Measurements from ENCODE around the gene IRF1. TPM values are rescaled to one million over a fixed set of nuclear protein-coding genes. Genes with fewer than 3 reads are reported as not detected.

The IRF1 gene
- total RNA-seq, 2 donors from 2014 or later = 5.6 to 7.3 TPM

- H3K4me1 ChIP-seq (ENCODE audit: control insufficient read depth, insufficient read depth, low read length) = peaks cover 4% of the 10 kb centered on the region
- no peak overlapping the region for H3K9ac ChIP-seq (ENCODE audit: extremely low read depth, low read length, poor library complexity, severe bottlenecking)
- no peaks in the 10 kb centered on the region for H3K27me3 ChIP-seq (ENCODE audit: control insufficient read depth, insufficient read depth, low read length, poor library complexity, severe bottlenecking)
- H3K4me3 ChIP-seq (ENCODE audit: low read length) = no peak overlapping the region
- H3K4me1 Mint-ChIP-seq = peaks cover 23% of the 10 kb centered on the region
- no peak overlapping the region for H3K27ac ChIP-seq (ENCODE audit: low read depth, low read length)
- no peaks in the 10 kb centered on the region for H3K27me3 Mint-ChIP-seq (ENCODE audit: insufficient read depth)
- peak; percentile 83 for DNase-seq
- H3K36me3 Mint-ChIP-seq (ENCODE audit: low read depth) = no peaks in the 10 kb centered on the region
- no peak for TF ChIP-seq CTCF (conservative IDR thresholded peaks at IDR 0.05)
- H3K9me3 Mint-ChIP-seq = no peaks in the 10 kb centered on the region
- H3K4me3 Mint-ChIP-seq = no peak overlapping the region
- H3K9me3 ChIP-seq (ENCODE audit: control insufficient read depth, low read length) = no peaks in the 10 kb centered on the region
- WGBS, 2 experiments (ENCODE audit: insufficient coverage in 1 of 2, insufficient read length in 1 of 2) = 65 to 83% methylated on average over 1 to 3 of the region's 3 CpGs
- no peaks in the 10 kb centered on the region for H3K36me3 ChIP-seq (ENCODE audit: control insufficient read depth, insufficient read depth, low read length)
- H3K27ac Mint-ChIP-seq = no peak overlapping the region
Measured at GRCh38 chr5:132437604-132438266, 52.8 kb downstream of the IRF1 start.

DNA sequence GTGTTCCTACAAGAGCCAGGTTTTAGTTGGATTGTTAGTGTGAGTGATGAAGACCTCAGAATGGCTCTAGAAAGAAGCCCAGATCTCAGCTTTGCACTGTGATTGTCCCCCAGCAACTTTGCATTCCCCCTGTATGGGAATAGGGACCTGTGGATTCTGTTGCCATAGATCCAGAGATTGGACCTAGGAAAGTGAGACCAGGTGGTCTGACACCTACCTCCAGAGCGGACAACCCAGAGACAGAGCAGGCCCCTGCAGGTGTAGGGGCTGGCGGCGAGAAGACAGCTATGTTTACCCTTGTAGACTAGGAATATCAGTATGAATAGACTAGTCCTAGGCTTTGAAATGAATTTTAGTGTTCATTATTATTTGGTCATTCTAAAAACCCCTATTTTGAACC lies 53.6 kb downstream of the IRF1 start:
- no peaks in the 10 kb centered on the region for H3K9me3 ChIP-seq (ENCODE audit: control insufficient read depth, low read length)
- no peak overlapping the region for H3K9ac ChIP-seq (ENCODE audit: extremely low read depth, low read length, poor library complexity, severe bottlenecking)
- peaks cover 4% of the 10 kb centered on the region for H3K4me1 ChIP-seq (ENCODE audit: control insufficient read depth, insufficient read depth, low read length)
- no peak overlapping the region for H3K27ac Mint-ChIP-seq
- H3K9me3 Mint-ChIP-seq = no peaks in the 10 kb centered on the region
- H3K4me1 Mint-ChIP-seq = peaks cover 23% of the 10 kb centered on the region
- no peaks in the 10 kb centered on the region for H3K27me3 ChIP-seq (ENCODE audit: control insufficient read depth, insufficient read depth, low read length, poor library complexity, severe bottlenecking)
- no peaks in the 10 kb centered on the region for H3K36me3 ChIP-seq (ENCODE audit: control insufficient read depth, insufficient read depth, low read length)
- DNase-seq = no peak
- WGBS, 2 experiments (ENCODE audit: insufficient coverage in 1 of 2, insufficient read length in 1 of 2) = 95 to 100% methylated on average over 1 to 3 of the region's 3 CpGs
- H3K4me3 Mint-ChIP-seq = no peak overlapping the region
- H3K36me3 Mint-ChIP-seq (ENCODE audit: low read depth) = no peaks in the 10 kb centered on the region
- no peak overlapping the region for H3K4me3 ChIP-seq (ENCODE audit: low read length)
- no peak for TF ChIP-seq CTCF (conservative IDR thresholded peaks at IDR 0.05)
- no peaks in the 10 kb centered on the region for H3K27me3 Mint-ChIP-seq (ENCODE audit: insufficient read depth)
- H3K27ac ChIP-seq (ENCODE audit: low read depth, low read length) = no peak overlapping the region

- Mint-ChIP-seq H3K27ac (no peak overlapping the region), H3K36me3 (ENCODE audit: low read depth) (no peaks in the 10 kb centered on the region), H3K4me3 (no peak overlapping the region), H3K9me3 (no peaks in the 10 kb centered on the region), H3K4me1 (peaks cover 23% of the 10 kb centered on the region), H3K27me3 (ENCODE audit: insufficient read depth) (no peaks in the 10 kb centered on the region)
- Histone ChIP-seq H3K9me3 (ENCODE audit: control insufficient read depth, low read length) (no peaks in the 10 kb centered on the region), H3K36me3 (ENCODE audit: control insufficient read depth, insufficient read depth, low read length) (no peaks in the 10 kb centered on the region), H3K27me3 (ENCODE audit: control insufficient read depth, insufficient read depth, low read length, poor library complexity, severe bottlenecking) (no peaks in the 10 kb centered on the region), H3K9ac (ENCODE audit: extremely low read depth, low read length, poor library complexity, severe bottlenecking) (no peak overlapping the region), H3K27ac (ENCODE audit: low read depth, low read length) (no peak overlapping the region), H3K4me3 (ENCODE audit: low read length) (no peak overlapping the region), H3K4me1 (ENCODE audit: control insufficient read depth, insufficient read depth, low read length) (peaks cover 4% of the 10 kb centered on the region)
- TF ChIP-seq CTCF (conservative IDR thresholded peaks at IDR 0.05) = no peak
- DNase-seq = no peak
- 87% methylated on average over 2 of the region's 2 CpGs; no CpG with 5 or more reads in 1 of the 2 experiments for WGBS, 2 experiments (ENCODE audit: insufficient coverage in 1 of 2, insufficient read length in 1 of 2)
Measured at GRCh38 chr5:132435886-132436285, 54.7 kb downstream of the IRF1 start.

All from endodermal cell (in vitro differentiated cells).